SJCRH30 (cell line): ENCODE results near the gene NFAT5. TPM values are rescaled to one million over a fixed set of nuclear protein-coding genes. Genes with fewer than 3 reads are reported as not detected.
A peak's percentile ranks its signal among the peaks of the same experiment; 100 is the strongest.

Source experiments
- DNase-seq, 2 experiments: peaks; one replicate each; pipeline ENCODE4 v3.0.0-alpha.2; 2015 to 2020
- H3K27ac ChIP-seq: fragments of 250-450 bp; sonication (Bioruptor Pico); 2 replicates; pipeline ENCODE4 v1.5.1; 2020; ENCODE audit warnings: mild to moderate bottlenecking, moderate library complexity
- H3K27me3 ChIP-seq: fragments of 250-450 bp; sonication (Bioruptor Pico); 2 replicates; pipeline ENCODE4 v1.5.1; 2020; ENCODE audit warnings: mild to moderate bottlenecking, moderate library complexity
- H3K36me3 ChIP-seq: fragments of 250-450 bp; sonication (Bioruptor Pico); 2 replicates; pipeline ENCODE4 v1.5.1; 2020; ENCODE audit warnings: mild to moderate bottlenecking, moderate library complexity
- H3K4me1 ChIP-seq: fragments of 250-450 bp; sonication (Bioruptor Pico); 2 replicates; pipeline ENCODE4 v1.5.1; 2020; ENCODE audit warnings: mild to moderate bottlenecking, moderate library complexity
- H3K4me3 ChIP-seq: fragments of 250-450 bp; sonication (Bioruptor Pico); 2 replicates; pipeline ENCODE4 v1.5.1; 2020; ENCODE audit warnings: mild to moderate bottlenecking, moderate library complexity
- H3K9me3 ChIP-seq: fragments of 250-450 bp; sonication (Bioruptor Pico); replicated peaks from 2 replicates; pipeline ENCODE4 v1.5.1; 2020; ENCODE audit warnings: mild to moderate bottlenecking, moderate library complexity
- total RNA-seq: library from RNA; depleted of rRNA; stranded (reverse); fragments of >200 nt; shearing (Covaris generic); gene quantifications from 2 replicates; pipeline ENCODE4 v1.2.3, GENCODE V29; 2014; rRNA removed

NFAT5 gene
- total RNA-seq, 1 experiment from 2014 or later: 5.7 TPM

DNA sequence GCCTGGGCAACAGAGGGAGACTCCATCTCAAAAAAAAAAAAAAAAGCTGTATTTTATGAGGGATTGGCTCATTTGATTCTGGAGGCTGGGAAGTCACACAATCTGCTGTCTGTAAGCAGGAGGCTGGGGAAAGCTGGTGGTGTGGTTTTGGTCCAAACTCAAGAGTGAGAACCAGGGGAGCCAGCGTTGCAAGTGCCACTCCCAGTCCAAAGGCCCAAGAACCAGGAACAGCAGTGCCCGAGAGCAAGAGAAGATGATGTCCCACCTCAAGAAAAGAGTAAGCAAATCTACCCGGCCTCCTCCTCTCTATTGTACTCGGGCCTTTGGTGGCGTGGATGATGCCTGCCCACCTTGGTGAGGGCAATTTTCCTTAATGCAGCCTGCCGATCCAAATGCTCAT is 166.3 kb downstream of the NFAT5 start:
- Histone ChIP-seq H3K27me3 (no peaks in the 10 kb centered on the region), H3K4me3 (no peak overlapping the region), H3K36me3 (no peaks in the 10 kb centered on the region), H3K27ac (no peak overlapping the region), H3K9me3 (no peaks in the 10 kb centered on the region), H3K4me1 (no peaks in the 10 kb centered on the region)
- no peak for DNase-seq

DNA sequence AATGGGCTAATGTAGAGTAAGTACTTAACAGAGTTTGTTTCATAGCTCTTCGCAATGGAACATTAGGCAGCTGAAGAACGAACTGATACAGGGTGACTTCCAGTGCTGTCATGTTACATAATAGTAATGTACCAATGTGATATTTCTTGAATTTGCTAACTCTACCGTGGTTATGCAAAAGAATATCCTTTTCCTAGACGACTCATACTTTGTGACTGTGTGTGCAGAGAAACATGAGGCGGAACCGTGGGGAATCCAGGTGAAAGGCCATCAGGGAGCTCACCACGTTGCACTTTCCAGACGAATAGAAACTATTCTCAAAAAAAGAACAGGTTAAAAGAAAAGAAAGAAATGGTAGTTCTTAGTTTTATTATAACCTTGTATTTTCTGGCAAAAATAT is 175.8 kb downstream of the NFAT5 start:
- Histone ChIP-seq H3K36me3 (peaks cover 38% of the 10 kb centered on the region), H3K9me3 (no peaks in the 10 kb centered on the region), H3K27ac (no peak overlapping the region), H3K4me1 (no peaks in the 10 kb centered on the region), H3K27me3 (no peaks in the 10 kb centered on the region), H3K4me3 (no peak overlapping the region)
- no peak for DNase-seq

- Histone ChIP-seq H3K4me3 (no peak overlapping the region), H3K27me3 (no peaks in the 10 kb centered on the region), H3K27ac (no peak overlapping the region), H3K36me3 (peaks cover 38% of the 10 kb centered on the region), H3K9me3 (no peaks in the 10 kb centered on the region), H3K4me1 (no peaks in the 10 kb centered on the region)
- DNase-seq: no peak
These were observed 176.5 kb downstream of the NFAT5 start for GRCh38 chr16:69741951-69742904.

GRCh38 chr16:69744363-69745231 is 178.8 kb downstream of the NFAT5 start:
- no peaks in the 10 kb centered on the region for H3K9me3 ChIP-seq
- no peaks in the 10 kb centered on the region for H3K27me3 ChIP-seq
- no peak overlapping the region for H3K4me3 ChIP-seq
- DNase-seq: no peak
- peaks cover 48% of the 10 kb centered on the region for H3K36me3 ChIP-seq
- no peaks in the 10 kb centered on the region for H3K4me1 ChIP-seq
- H3K27ac ChIP-seq: no peak overlapping the region

DNA sequence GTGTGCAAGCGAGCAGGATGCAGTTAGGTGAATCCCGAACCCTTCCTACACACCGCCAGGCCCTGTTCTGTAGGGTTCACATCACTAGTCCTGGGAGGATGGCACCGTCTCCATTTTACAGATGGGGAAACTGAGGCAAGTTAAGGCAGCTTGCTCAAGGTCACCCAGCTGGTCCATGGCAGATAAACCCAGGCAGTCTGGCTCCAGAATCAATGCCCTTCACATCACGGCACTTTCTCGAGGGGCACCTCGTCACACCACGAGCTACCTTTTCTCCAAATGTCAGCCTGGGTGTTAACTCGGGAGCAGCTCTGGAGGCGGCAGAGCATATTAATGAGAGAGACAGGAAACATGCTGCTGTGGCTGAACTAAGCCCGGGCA is 179.5 kb downstream of the NFAT5 start:
- Histone ChIP-seq H3K36me3 (peaks cover 43% of the 10 kb centered on the region), H3K27ac (no peak overlapping the region)

DNA sequence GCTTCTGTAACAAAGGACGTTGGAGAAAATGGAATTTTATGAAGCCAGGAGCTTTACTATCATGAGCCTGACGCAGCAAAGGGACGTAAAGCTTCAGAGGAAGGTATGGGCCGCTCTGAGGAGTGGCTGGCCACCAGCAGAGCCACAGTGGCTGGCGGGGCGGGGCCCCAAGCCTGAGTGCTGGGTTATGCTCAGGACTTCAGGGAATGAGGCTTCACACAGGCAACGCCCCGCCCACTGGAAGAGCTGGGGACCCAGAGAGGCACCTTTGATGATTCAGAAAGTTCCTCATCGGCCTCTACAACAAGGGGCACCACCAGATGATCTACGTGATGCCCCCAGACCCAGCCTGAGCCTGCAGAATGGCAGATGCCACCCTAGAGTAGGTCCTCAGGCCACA is 180.2 kb downstream of the NFAT5 start:
- Histone ChIP-seq H3K4me3 (no peak overlapping the region), H3K9me3 (no peaks in the 10 kb centered on the region), H3K4me1 (no peaks in the 10 kb centered on the region), H3K27ac (no peak overlapping the region), H3K27me3 (no peaks in the 10 kb centered on the region), H3K36me3 (peaks cover 42% of the 10 kb centered on the region)
- no peak for DNase-seq

More for the DNA sequence above, 179.5 kb downstream of the NFAT5 start:
- DNase-seq: no peak
- H3K4me1 ChIP-seq: no peaks in the 10 kb centered on the region
- no peak overlapping the region for H3K4me3 ChIP-seq
- H3K27me3 ChIP-seq: no peaks in the 10 kb centered on the region
- no peaks in the 10 kb centered on the region for H3K9me3 ChIP-seq

- H3K4me3 ChIP-seq: no peak overlapping the region
- no peaks in the 10 kb centered on the region for H3K9me3 ChIP-seq
- H3K4me1 ChIP-seq: no peaks in the 10 kb centered on the region
- no peak for DNase-seq
- H3K27ac ChIP-seq: no peak overlapping the region
- no peaks in the 10 kb centered on the region for H3K27me3 ChIP-seq
- peaks cover 35% of the 10 kb centered on the region for H3K36me3 ChIP-seq
These were observed 181.3 kb downstream of the NFAT5 start for GRCh38 chr16:69747115-69747514.

- Histone ChIP-seq H3K27ac (no peak overlapping the region), H3K27me3 (no peaks in the 10 kb centered on the region), H3K9me3 (no peaks in the 10 kb centered on the region), H3K4me1 (no peaks in the 10 kb centered on the region), H3K4me3 (no peak overlapping the region), H3K36me3 (peaks cover 26% of the 10 kb centered on the region)
- no peak for DNase-seq
These were observed 183.1 kb downstream of the NFAT5 start for GRCh38 chr16:69748694-69749345.

- no peak for DNase-seq
- Histone ChIP-seq H3K27me3 (no peaks in the 10 kb centered on the region), H3K27ac (peak overlapping the region; percentile 63), H3K4me1 (no peaks in the 10 kb centered on the region), H3K4me3 (peak overlapping the region; percentile 86), H3K9me3 (no peaks in the 10 kb centered on the region), H3K36me3 (peaks cover 8% of the 10 kb centered on the region)
These were observed 188.3 kb downstream of the NFAT5 start for GRCh38 chr16:69754143-69754468.

Other genes with a start within 250 kb of the NFAT5 start
- gene PDF, start 235.4 kb upstream of the NFAT5 start, total RNA-seq: 9.7 and 10.3 TPM in 2 replicates
- gene COG8, start 226.4 kb upstream of the NFAT5 start, total RNA-seq: 31.5 and 31.8 TPM in 2 replicates
- 29.7 and 31.8 TPM in 2 replicates for gene NIP7, start 226.2 kb upstream of the NFAT5 start, total RNA-seq
- not detected in 2 replicates for gene TMED6, start 214.2 kb upstream of the NFAT5 start, total RNA-seq
- gene TERF2, start 180.0 kb upstream of the NFAT5 start, total RNA-seq: 11.2 and 14.4 TPM in 2 replicates
- 99.5 and 110 TPM in 2 replicates for gene CYB5B, start 141.3 kb upstream of the NFAT5 start, total RNA-seq
- gene NQO1, start 160.6 kb downstream of the NFAT5 start, total RNA-seq: 13.0 and 14.6 TPM in 2 replicates
- 23.3 and 27.4 TPM in 2 replicates for gene NOB1, start 189.0 kb downstream of the NFAT5 start, total RNA-seq
- 10.5 and 12.0 TPM in 2 replicates for gene WWP2, start 196.4 kb downstream of the NFAT5 start, total RNA-seq